PFSK-1 (cell line): ENCODE data around the gene SIGLEC9.

Experiments
- FOXP2 ChIP-seq: optimal IDR thresholded peaks from 2 replicates; pipeline ENCODE3; 2011; ENCODE audit warnings: borderline replicate concordance, control low read depth, inconsistent platforms; ENCODE audit not compliant: insufficient read depth; ENCODE audit errors: extremely low read length, extremely low read depth
- POLR2AphosphoS5 ChIP-seq: IDR thresholded peaks from 2 replicates; pipeline ENCODE4 v1.6.1; 2012; ENCODE audit warnings: low read depth, mild to moderate bottlenecking, control low read depth, low read length, moderate library complexity
- REST ChIP-seq, 2 experiments: IDR thresholded peaks; 2 replicates each; pipeline versions ENCODE4 v1.6.1 to v1.8.0; 2011 to 2012; ENCODE audit warnings: low read depth in 2 of 2, low read length in 2 of 2, control low read depth in 1 of 2, inconsistent platforms in 1 of 2, mild to moderate bottlenecking in 1 of 2, moderate library complexity in 1 of 2; ENCODE audit not compliant: insufficient read depth in 1 of 2
- SIN3A ChIP-seq: IDR thresholded peaks from 2 replicates; pipeline ENCODE4 v1.6.1; 2012; ENCODE audit warnings: mild to moderate bottlenecking, low read length, moderate library complexity, borderline replicate concordance; ENCODE audit not compliant: insufficient read depth
- TAF1 ChIP-seq: IDR thresholded peaks from 2 replicates; pipeline ENCODE4 v1.6.1; 2012; ENCODE audit warnings: low read length, control low read depth, borderline replicate concordance; ENCODE audit not compliant: insufficient read depth

GRCh38 chr19:51164215-51164614 lies 39.5 kb downstream of the SIGLEC9 start:
- TF ChIP-seq TAF1 = no peak
- TF ChIP-seq REST (IDR thresholded peaks at IDR 0.05; ENCODE audit: insufficient read depth in 1 of 2, low read depth in 2 of 2, low read length in 2 of 2) = no peak
- no peak for TF ChIP-seq FOXP2
- TF ChIP-seq SIN3A = no peak
- no peak for TF ChIP-seq POLR2AphosphoS5
